A549 (cell line): ENCODE data around the gene MZT2B.

Experiments used
- CEBPB ChIP-seq, 2 experiments: fragments of >200 bp in 1 of 2; sonication (Bioruptor Twin) in 1 of 2; formaldehyde crosslinking in 1 of 2; IDR thresholded peaks; 2 replicates each; pipeline ENCODE4 v1.6.1; 2012 to 2016
- CTCF ChIP-seq: fragments of >200 bp; sonication (Bioruptor Twin); formaldehyde crosslinking; IDR thresholded peaks from 3 replicates; pipeline ENCODE4 v1.5.1; 2016
- ESRRA ChIP-seq: fragments of 150-350 bp; IDR thresholded peaks from 2 replicates; pipeline ENCODE4 v1.6.1; 2014; ENCODE audit warnings: mild to moderate bottlenecking, low read length, borderline replicate concordance
- HOXB5 ChIP-seq: fragments of 250-450 bp; sonication (Bioruptor Pico); IDR thresholded peaks from 2 replicates; pipeline ENCODE4 v1.5.0; 2020; ENCODE audit warnings: mild to moderate bottlenecking, moderate library complexity
- JUN ChIP-seq, 2 experiments: fragments of >200 bp; sonication (Bioruptor Twin); formaldehyde crosslinking; IDR thresholded peaks; 2 replicates in 1 of 2; 3 replicates in 1 of 2; pipeline ENCODE4 v1.6.1; 2016 to 2017
- MAFK ChIP-seq: fragments of 450-650 bp; IDR thresholded peaks from 2 replicates; pipeline ENCODE4 v1.6.1; 2014; ENCODE audit not compliant: partially characterized antibody
- MAX ChIP-seq: IDR thresholded peaks from 2 replicates; pipeline ENCODE4 v1.6.1; 2012
- POLR2A ChIP-seq: IDR thresholded peaks from 2 replicates; pipeline ENCODE4 v1.6.1; 2012; ENCODE audit warnings: mild to moderate bottlenecking, low read length
- RAD21 ChIP-seq, 2 experiments: fragments of >200 bp in 1 of 2; sonication (Bioruptor Twin) in 1 of 2; formaldehyde crosslinking in 1 of 2; IDR thresholded peaks in 1 of 2; conservative IDR thresholded peaks in 1 of 2; 2 replicates in 1 of 2; 3 replicates in 1 of 2; pipeline ENCODE4 v1.6.1; 2012 to 2018; ENCODE audit warnings: inconsistent platforms in 1 of 2
- SMC3 ChIP-seq: fragments of >200 bp; sonication (Bioruptor Twin); formaldehyde crosslinking; IDR thresholded peaks from 3 replicates; pipeline ENCODE4 v1.6.1; 2018; ENCODE audit warnings: inconsistent platforms
- SREBF2 ChIP-seq: fragments of 450-650 bp; IDR thresholded peaks from 2 replicates; pipeline ENCODE4 v1.6.1; 2014; ENCODE audit warnings: mild to moderate bottlenecking, moderate library complexity

- TF ChIP-seq MAX (no peak), SMC3 (no peak), RAD21 (conservative IDR thresholded peaks at IDR 0.05 in 1 of 2, IDR thresholded peaks at IDR 0.05 in 1 of 2) (no peak), CTCF (no peak), ESRRA (no peak), JUN (IDR thresholded peaks at IDR 0.05) (no peak), SREBF2 (no peak), POLR2A (no peak), MAFK (no peak), HOXB5 (CRISPR knock-in tag) (no peak), CEBPB (IDR thresholded peaks at IDR 0.05) (no peak)
Measured at GRCh38 chr2:130152816-130153595, 29.1 kb upstream of the MZT2B start.
